Esophagus muscularis mucosa (tissue), 4 donors: ENCODE data around the gene NIBAN1. TPM values are rescaled to one million over a fixed set of nuclear protein-coding genes. Genes with fewer than 3 reads are reported as not detected.

ENCODE experiments used
- DNase-seq: peaks from one replicate; pipeline ENCODE4 v3.0.0-alpha.2; 2017; ENCODE audit errors: extremely low spot score
- H3K27ac ChIP-seq, 4 donors: fragments of 200-600 bp; sonication (generic); replicated peaks in 1 of 4; 1 replicate in 3 of 4; 2 replicates in 1 of 4; pipeline ENCODE4 v1.5.1; 2016 to 2019; ENCODE audit warnings: mild to moderate bottlenecking in 1 of 4
- H3K27me3 ChIP-seq, 4 donors: fragments of 200-600 bp; sonication (generic); one replicate each; pipeline versions ENCODE4 v1.5.1 to v1.6.0; 2016 to 2019
- H3K36me3 ChIP-seq, 4 donors: fragments of 200-600 bp; sonication (generic); one replicate each; pipeline ENCODE4 v1.5.1; 2016 to 2019
- H3K4me1 ChIP-seq, 4 donors: fragments of 200-600 bp; sonication (generic); one replicate each; pipeline ENCODE4 v1.5.1; 2016 to 2019
- H3K4me3 ChIP-seq, 4 donors: fragments of 200-600 bp; sonication (generic); 1 replicate in 2 of 4; 2 replicates in 2 of 4; pipeline ENCODE4 v1.5.1; 2016 to 2019; ENCODE audit warnings: mild to moderate bottlenecking in 4 of 4, moderate library complexity in 1 of 4
- H3K9me3 ChIP-seq, 4 donors: fragments of 200-600 bp; sonication (generic); 1 replicate in 3 of 4; 2 replicates in 1 of 4; pipeline ENCODE4 v1.5.1; 2016 to 2019
- EP300 ChIP-seq: sonication (generic); formaldehyde crosslinking; IDR thresholded peaks from one replicate; pipeline ENCODE4 v1.6.1; 2017; ENCODE audit warnings: antibody characterized with exemption
- POLR2A ChIP-seq: fragments of 450-650 bp; IDR thresholded peaks from one replicate; pipeline ENCODE4 v1.6.1; 2017; ENCODE audit warnings: antibody characterized with exemption, moderate library complexity, mild to moderate bottlenecking, low read depth
- POLR2AphosphoS5 ChIP-seq, 2 donors: sonication (generic); formaldehyde crosslinking; IDR thresholded peaks; one replicate each; pipeline ENCODE4 v1.6.1; 2017; ENCODE audit warnings: antibody characterized with exemption in 2 of 2
- WGBS: methylation state at CpG from one replicate; pipeline ENCODE4 v1.1.5; 2018; 5-methylcytosine and 5-hydroxymethylcytosine counted together
- intact Hi-C: fragments of 100-400 bp; cut with DNase I; formaldehyde crosslinking; loops from one replicate; pipeline ENCODE4 v1.15.1; 2023
- small RNA-seq, 3 donors: library from RNA; depleted of rRNA; stranded (forward); fragments of <200 nt; gene quantifications; one replicate each; pipeline ENCODE3, GENCODE V24; 2016
- total RNA-seq, 4 donors: library from RNA; depleted of rRNA; stranded (reverse); fragments of >200 nt; gene quantifications; one replicate each; pipeline versions ENCODE4 v1.1.0 to v1.2.1, GENCODE V29; 2016
- TF ChIP-seq, protein P1 (sequence below), 3 experiments: fragments of 200-600 bp in 2 of 3; fragments of 450-650 bp in 1 of 3; sonication (generic) in 2 of 3; IDR thresholded peaks; one replicate each; pipeline ENCODE4 v1.5.1; 2017 to 2019; ENCODE audit warnings: antibody characterized with exemption in 3 of 3, mild to moderate bottlenecking in 2 of 3, moderate library complexity in 1 of 3

Gene NIBAN1
- total RNA-seq, 4 donors from 2014 or later: 493 to 813 (median 584) TPM

DNA sequence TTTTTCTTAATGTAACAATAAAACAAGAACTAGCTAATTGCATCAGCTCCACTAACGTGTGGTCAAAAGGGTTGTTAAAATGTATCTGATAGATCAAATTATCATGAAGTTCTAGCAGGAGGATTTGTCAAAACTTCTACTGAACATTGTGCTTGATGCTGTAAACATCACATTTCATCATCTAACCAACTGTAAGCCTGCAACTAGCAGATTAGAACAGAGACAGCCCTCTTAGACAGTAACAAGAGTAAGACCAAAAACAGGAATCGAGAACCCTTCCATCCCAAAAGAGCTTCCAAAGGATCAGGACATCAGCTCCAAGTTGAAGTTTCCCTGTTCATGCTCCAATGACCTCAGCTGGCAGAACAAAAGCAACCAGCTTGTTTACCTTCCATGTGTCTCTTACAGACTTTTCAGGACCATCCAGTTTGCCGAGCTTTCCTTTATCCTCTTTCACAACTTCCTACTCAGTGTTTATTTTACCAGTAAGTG lies 44.6 kb downstream of the NIBAN1 start:
- Histone ChIP-seq H3K27me3 (no peaks in the 10 kb centered on the region), H3K9me3 (no peaks in the 10 kb centered on the region), H3K36me3 (peaks cover 0 to 12% (median 3%) of the 10 kb centered on the region in 4 donors), H3K4me3 (no peak overlapping the region), H3K27ac (no peak overlapping the region), H3K4me1 (peaks cover 21 to 36% (median 26%) of the 10 kb centered on the region in 4 donors)
- intact Hi-C loops: no loop called here
- WGBS: 64% methylated on average over 3 of the region's 3 CpGs
- TF ChIP-seq POLR2A: no peak
- TF ChIP-seq POLR2AphosphoS5 (IDR thresholded peaks at IDR 0.05): no peak
- TF ChIP-seq, protein P1, sequence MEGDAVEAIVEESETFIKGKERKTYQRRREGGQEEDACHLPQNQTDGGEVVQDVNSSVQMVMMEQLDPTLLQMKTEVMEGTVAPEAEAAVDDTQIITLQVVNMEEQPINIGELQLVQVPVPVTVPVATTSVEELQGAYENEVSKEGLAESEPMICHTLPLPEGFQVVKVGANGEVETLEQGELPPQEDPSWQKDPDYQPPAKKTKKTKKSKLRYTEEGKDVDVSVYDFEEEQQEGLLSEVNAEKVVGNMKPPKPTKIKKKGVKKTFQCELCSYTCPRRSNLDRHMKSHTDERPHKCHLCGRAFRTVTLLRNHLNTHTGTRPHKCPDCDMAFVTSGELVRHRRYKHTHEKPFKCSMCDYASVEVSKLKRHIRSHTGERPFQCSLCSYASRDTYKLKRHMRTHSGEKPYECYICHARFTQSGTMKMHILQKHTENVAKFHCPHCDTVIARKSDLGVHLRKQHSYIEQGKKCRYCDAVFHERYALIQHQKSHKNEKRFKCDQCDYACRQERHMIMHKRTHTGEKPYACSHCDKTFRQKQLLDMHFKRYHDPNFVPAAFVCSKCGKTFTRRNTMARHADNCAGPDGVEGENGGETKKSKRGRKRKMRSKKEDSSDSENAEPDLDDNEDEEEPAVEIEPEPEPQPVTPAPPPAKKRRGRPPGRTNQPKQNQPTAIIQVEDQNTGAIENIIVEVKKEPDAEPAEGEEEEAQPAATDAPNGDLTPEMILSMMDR (IDR thresholded peaks at IDR 0.05): no peak
- TF ChIP-seq EP300: no peak
- DNase-seq: no peak

DNA sequence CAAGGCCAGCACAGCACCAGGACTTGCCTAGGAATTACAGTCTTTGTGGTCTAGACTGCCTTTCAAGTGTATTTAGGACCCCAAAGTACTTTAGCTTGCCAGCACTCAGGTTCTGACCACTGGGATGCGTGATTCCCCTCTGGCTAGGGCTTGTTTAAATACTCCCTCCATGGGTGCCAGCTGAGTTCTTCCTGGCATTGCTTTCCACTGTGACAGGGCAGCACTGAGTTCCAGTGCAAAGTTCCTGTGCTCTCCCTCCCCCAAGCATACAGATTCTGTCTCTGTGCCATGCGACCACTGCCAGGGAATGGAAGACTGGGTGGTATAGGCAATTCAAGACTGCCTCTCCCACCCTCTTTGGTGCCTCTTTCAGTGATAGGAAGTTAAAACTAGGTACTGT lies 45.9 kb downstream of the NIBAN1 start:
- no peak for DNase-seq
- Histone ChIP-seq H3K4me3 (no peak overlapping the region), H3K27me3 (no peaks in the 10 kb centered on the region), H3K9me3 (no peaks in the 10 kb centered on the region), H3K36me3 (peaks cover 0 to 7% (median 0%) of the 10 kb centered on the region in 4 donors), H3K27ac (no peak overlapping the region), H3K4me1 (peaks cover 21 to 36% (median 26%) of the 10 kb centered on the region in 4 donors)
- TF ChIP-seq POLR2A: no peak
- TF ChIP-seq, protein P1 (IDR thresholded peaks at IDR 0.05): no peak
- TF ChIP-seq POLR2AphosphoS5 (IDR thresholded peaks at IDR 0.05): no peak
- TF ChIP-seq EP300: no peak
- intact Hi-C loops: no loop called here
- WGBS: 94% methylated on average over 2 of the region's 2 CpGs

Small RNAs within 50 kb of the gene (small RNA-seq; reads per million reads assigned to genes)
- 0 to 0.17 (median 0.08) reads per million in 3 donors for gene RNA5SP72

Other genes starting within 250 kb of the NIBAN1 start
- gene EDEM3, start 219.7 kb downstream of the NIBAN1 start, total RNA-seq: 10 to 100 TPM; 28.7 to 36.1 (median 29.4) TPM
- gene RNF2, start 71.0 kb upstream of the NIBAN1 start, total RNA-seq: 10 to 100 TPM in 3 of 4 donors, 1 to 10 TPM in 1; 9.1 to 14.0 (median 12.9) TPM
- 10 to 100 TPM; 11.9 to 16.6 (median 15.3) TPM for gene TRMT1L, start 182.4 kb upstream of the NIBAN1 start, total RNA-seq
- 1 to 10 TPM; 5.8 to 9.6 (median 6.3) TPM for gene SWT1, start 182.7 kb upstream of the NIBAN1 start, total RNA-seq